Vagina (tissue), 2 donors: Measurements from ENCODE around the gene TBC1D2. TPM values are rescaled to one million over a fixed set of nuclear protein-coding genes. Genes with fewer than 3 reads are reported as not detected.

Experiments used
- DNase-seq, 2 donors: peaks; one replicate each; pipeline ENCODE4 v3.0.0-alpha.2; 2017; ENCODE audit errors: extremely low spot score in 2 of 2
- H3K27ac ChIP-seq: fragments of 200-600 bp; sonication (generic); one replicate; pipeline ENCODE4 v1.5.1; 2019
- H3K27me3 ChIP-seq: fragments of 200-600 bp; sonication (generic); one replicate; pipeline ENCODE4 v1.5.1; 2019
- H3K36me3 ChIP-seq, 2 donors: fragments of 200-600 bp; sonication (generic); one replicate each; pipeline ENCODE4 v1.5.1; 2017 to 2019
- H3K4me1 ChIP-seq: fragments of 200-600 bp; sonication (generic); one replicate; pipeline ENCODE4 v1.5.1; 2019
- H3K4me3 ChIP-seq, 2 donors: fragments of 200-600 bp; sonication (generic); 1 replicate in 1 of 2; 2 replicates in 1 of 2; pipeline ENCODE4 v1.5.1; 2016 to 2019
- H3K9me3 ChIP-seq: fragments of 200-600 bp; sonication (generic); one replicate; pipeline ENCODE4 v1.5.1; 2019
- CTCF ChIP-seq, 3 experiments: fragments of 450-650 bp in 2 of 3; fragments of 200-600 bp in 1 of 3; sonication (generic) in 1 of 3; IDR thresholded peaks; one replicate each; pipeline ENCODE4 v1.5.1; 2017 to 2019; ENCODE audit warnings: antibody characterized with exemption in 3 of 3, mild to moderate bottlenecking in 2 of 3, moderate library complexity in 2 of 3
- POLR2A ChIP-seq, 2 donors: fragments of 450-650 bp; IDR thresholded peaks; one replicate each; pipeline ENCODE4 v1.6.1; 2017; ENCODE audit warnings: antibody characterized with exemption in 2 of 2, mild to moderate bottlenecking in 2 of 2, moderate library complexity in 2 of 2
- POLR2AphosphoS5 ChIP-seq, 2 donors: sonication (generic); formaldehyde crosslinking; IDR thresholded peaks; one replicate each; pipeline ENCODE4 v1.9.0; 2017; ENCODE audit warnings: antibody characterized with exemption in 2 of 2, mild to moderate bottlenecking in 2 of 2, low read depth in 1 of 2; ENCODE audit not compliant: insufficient read depth in 1 of 2
- intact Hi-C: fragments of 100-400 bp; cut with DNase I; formaldehyde crosslinking; loops from one replicate; pipeline ENCODE4 v1.15.1; 2023
- total RNA-seq: library from RNA; depleted of rRNA; stranded (reverse); fragments of >200 nt; gene quantifications from one replicate; pipeline ENCODE4 v1.2.3, GENCODE V29; 2016

Gene TBC1D2
- total RNA-seq, 1 donor from 2014 or later: 28.0 TPM

DNA sequence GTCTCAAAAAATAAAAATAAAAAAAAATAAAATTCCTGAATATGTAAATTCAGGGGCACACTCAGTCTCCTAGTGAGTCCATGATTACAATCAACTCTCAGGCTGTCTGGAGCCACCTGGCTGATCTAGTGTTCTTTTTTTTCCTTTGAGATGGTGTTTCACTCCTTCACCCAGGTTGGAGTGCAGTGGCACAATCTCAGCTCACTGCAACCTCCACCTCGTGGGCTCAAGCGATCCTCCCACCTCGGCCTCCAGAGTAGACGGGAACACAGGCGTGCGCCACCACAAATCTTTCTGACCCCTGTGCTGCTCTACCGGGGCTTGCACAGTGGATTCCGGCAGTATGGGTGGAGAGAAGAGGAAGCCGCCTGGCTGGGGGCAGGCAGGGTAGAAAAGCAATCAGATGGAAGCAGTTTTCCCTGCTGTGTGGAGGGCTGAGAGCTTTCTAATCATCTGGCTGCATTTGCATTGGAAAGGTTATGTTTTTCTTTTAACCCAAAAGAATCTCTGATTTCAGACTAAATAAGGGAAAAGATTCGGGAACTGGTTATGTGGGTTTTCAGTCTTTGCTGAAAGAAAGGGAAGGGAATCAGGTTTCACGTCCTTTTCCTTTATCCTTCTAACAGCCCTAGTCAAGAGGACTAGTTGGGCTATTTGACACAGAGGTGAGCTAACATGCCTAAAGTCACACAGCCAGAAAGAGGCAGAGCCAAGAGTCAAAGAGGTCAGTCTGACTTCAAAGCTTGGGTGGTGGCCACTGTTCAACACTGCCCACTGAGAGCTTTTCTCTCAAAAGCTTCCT lies 36.7 kb downstream of the TBC1D2 start:
- intact Hi-C loops: loop anchor here (10.0 kb wide), 1 partner anchor 56 kb away; no protein-coding TSS in a partner anchor
- no peak overlapping the region for H3K4me3 ChIP-seq

DNA sequence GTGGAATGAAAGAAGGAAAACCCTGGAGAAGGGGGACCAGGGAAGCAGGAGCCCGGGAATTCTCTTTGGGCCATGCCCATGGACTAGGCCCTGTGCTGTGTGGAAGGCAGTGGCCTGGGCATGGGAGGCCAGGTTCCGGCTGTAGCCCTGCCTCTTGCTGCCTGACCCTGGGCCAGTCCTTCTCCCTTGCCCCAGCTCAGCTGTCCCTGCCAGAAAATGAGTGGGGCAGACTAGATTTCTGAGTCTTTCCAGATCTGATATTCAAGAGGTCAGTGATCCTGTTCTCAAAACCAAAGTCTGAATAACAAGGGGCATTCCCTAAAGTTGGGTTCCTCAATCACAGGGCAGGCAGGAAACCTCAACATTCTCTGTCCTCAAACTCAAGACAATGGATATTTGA lies 38.2 kb downstream of the TBC1D2 start:
- Histone ChIP-seq H3K36me3 (peaks cover 0 to 27% of the 10 kb centered on the region in 2 donors), H3K4me1 (peaks cover 4% of the 10 kb centered on the region), H3K27ac (no peak overlapping the region), H3K27me3 (no peaks in the 10 kb centered on the region), H3K9me3 (no peaks in the 10 kb centered on the region), H3K4me3 (no peak overlapping the region)
- TF ChIP-seq POLR2AphosphoS5 (IDR thresholded peaks at IDR 0.05; ENCODE audit: insufficient read depth in 1 of 2, low read depth in 1 of 2) (no peak), CTCF (IDR thresholded peaks at IDR 0.05) (no peak), POLR2A (IDR thresholded peaks at IDR 0.05) (no peak)
- intact Hi-C loops: loop anchor here (10.0 kb wide), 1 partner anchor 58 kb away; no protein-coding TSS in a partner anchor
- DNase-seq: no peak

More for the DNA sequence above, 36.7 kb downstream of the TBC1D2 start:
- H3K27me3 ChIP-seq: no peaks in the 10 kb centered on the region
- no peak for TF ChIP-seq POLR2AphosphoS5 (IDR thresholded peaks at IDR 0.05; ENCODE audit: insufficient read depth in 1 of 2, low read depth in 1 of 2)
- no peak for TF ChIP-seq CTCF (IDR thresholded peaks at IDR 0.05)
- no peak for TF ChIP-seq POLR2A (IDR thresholded peaks at IDR 0.05)
- DNase-seq: no peak
- no peak overlapping the region for H3K27ac ChIP-seq
- H3K4me1 ChIP-seq: peaks cover 19% of the 10 kb centered on the region
- H3K9me3 ChIP-seq: no peaks in the 10 kb centered on the region
- H3K36me3 ChIP-seq: peaks cover 0 to 16% of the 10 kb centered on the region in 2 donors

DNA sequence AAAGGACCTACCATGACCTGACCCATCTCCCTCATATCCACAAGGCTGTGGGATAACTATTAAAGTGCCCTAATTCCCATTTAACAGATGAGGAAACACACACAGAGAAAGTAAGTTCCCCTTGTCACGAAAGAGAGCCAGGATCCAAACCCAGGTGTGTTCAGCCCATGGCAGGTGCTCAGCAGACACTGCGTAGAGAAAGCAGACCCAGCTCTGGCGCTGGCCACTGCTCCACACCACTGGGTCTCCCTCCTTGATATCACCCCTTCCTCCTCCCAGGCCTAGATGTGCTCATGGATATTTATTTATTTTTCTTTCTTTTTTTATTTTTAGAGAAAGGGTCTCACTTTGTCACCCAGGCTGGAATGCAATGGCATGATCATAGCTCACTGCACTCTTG lies 39.1 kb downstream of the TBC1D2 start:
- no peak for DNase-seq
- Histone ChIP-seq H3K9me3 (no peaks in the 10 kb centered on the region), H3K4me1 (peaks cover 4% of the 10 kb centered on the region), H3K36me3 (peaks cover 0 to 27% of the 10 kb centered on the region in 2 donors), H3K27ac (no peak overlapping the region), H3K4me3 (no peak overlapping the region), H3K27me3 (no peaks in the 10 kb centered on the region)
- intact Hi-C loops: loop anchor here (10.0 kb wide), 1 partner anchor 58 kb away; no protein-coding TSS in a partner anchor
- TF ChIP-seq CTCF (IDR thresholded peaks at IDR 0.05): no peak
- no peak for TF ChIP-seq POLR2AphosphoS5 (IDR thresholded peaks at IDR 0.05; ENCODE audit: insufficient read depth in 1 of 2, low read depth in 1 of 2)
- TF ChIP-seq POLR2A (IDR thresholded peaks at IDR 0.05): no peak

GRCh38 chr9:98215821-98216220 lies 39.6 kb downstream of the TBC1D2 start:
- Histone ChIP-seq H3K9me3 (no peaks in the 10 kb centered on the region), H3K4me3 (no peak overlapping the region), H3K27me3 (no peaks in the 10 kb centered on the region), H3K4me1 (peaks cover 4% of the 10 kb centered on the region), H3K36me3 (peaks cover 0 to 26% of the 10 kb centered on the region in 2 donors), H3K27ac (no peak overlapping the region)
- DNase-seq: no peak
- intact Hi-C loops: loop anchor here (10.0 kb wide), 1 partner anchor 59 kb away; no protein-coding TSS in a partner anchor
- TF ChIP-seq CTCF (IDR thresholded peaks at IDR 0.05) (no peak), POLR2A (IDR thresholded peaks at IDR 0.05) (no peak), POLR2AphosphoS5 (IDR thresholded peaks at IDR 0.05; ENCODE audit: insufficient read depth in 1 of 2, low read depth in 1 of 2) (no peak)

GRCh38 chr9:98215271-98215670 lies 40.2 kb downstream of the TBC1D2 start:
- intact Hi-C loops: loop anchor here (10.0 kb wide), 1 partner anchor 60 kb away; no protein-coding TSS in a partner anchor
- no peak for DNase-seq
- Histone ChIP-seq H3K27ac (no peak overlapping the region), H3K4me1 (peaks cover 4% of the 10 kb centered on the region), H3K4me3 (no peak overlapping the region), H3K9me3 (no peaks in the 10 kb centered on the region), H3K27me3 (no peaks in the 10 kb centered on the region), H3K36me3 (peaks cover 0 to 20% of the 10 kb centered on the region in 2 donors)
- TF ChIP-seq POLR2AphosphoS5 (IDR thresholded peaks at IDR 0.05; ENCODE audit: insufficient read depth in 1 of 2, low read depth in 1 of 2) (no peak), CTCF (IDR thresholded peaks at IDR 0.05) (no peak), POLR2A (IDR thresholded peaks at IDR 0.05) (no peak)
